ENCODE data around the gene THADA.

Gene THADA

DNA sequence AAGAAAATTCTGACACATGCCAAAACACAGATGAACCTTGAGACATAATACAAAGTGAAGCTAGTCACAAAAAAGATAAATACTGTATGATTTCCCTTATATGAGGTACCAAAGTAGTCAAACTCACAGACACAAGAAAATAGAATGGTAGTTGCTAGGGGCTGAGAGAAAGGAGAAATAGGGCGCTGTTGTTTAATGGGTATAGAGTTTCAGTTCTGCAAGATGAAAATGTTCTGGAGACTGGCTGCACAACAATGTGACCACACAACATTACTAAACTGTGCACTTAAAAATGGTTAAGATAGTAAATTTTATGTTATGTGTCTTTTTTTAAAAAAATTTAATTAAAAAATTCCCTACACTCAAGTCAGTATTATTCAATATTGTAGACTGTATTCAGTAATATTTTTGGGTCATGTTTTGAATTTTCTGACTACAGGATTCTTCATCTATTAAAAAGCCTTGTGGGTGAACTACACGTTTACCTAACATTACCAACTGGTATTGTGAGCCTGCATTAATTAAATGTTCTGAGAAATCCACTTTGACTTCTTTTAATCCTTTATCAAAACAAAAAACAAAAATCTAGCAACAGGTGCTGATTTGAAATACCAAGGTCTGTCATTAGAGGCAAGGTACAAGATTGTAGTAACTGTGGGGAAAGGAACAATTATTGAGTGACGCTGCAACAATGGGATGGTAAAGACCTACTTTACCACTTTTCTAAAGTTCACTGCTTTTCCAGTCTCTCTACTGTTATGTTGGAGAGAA lies 228.6 kb downstream of the THADA start:
- CTCF ChIA-PET = no interaction called here
- H3K27ac ChIP-seq (ENCODE audit: insufficient read depth in 1 of 2, low read depth in 1 of 2, low read length in 2 of 2, poor library complexity in 1 of 2, severe bottlenecking in 2 of 2) = no peak overlapping the region
- H3K36me3 ChIP-seq (ENCODE audit: control insufficient read depth in 4 of 4, insufficient read depth in 4 of 4, low read length in 3 of 4) = peaks cover 0 to 3% (median 0%) of the 10 kb centered on the region in 4 experiments
- no peaks in the 10 kb centered on the region for H3K9me3 ChIP-seq (ENCODE audit: control extremely low read depth in 1 of 5, control insufficient read depth in 4 of 5, insufficient read depth in 2 of 5, low read depth in 1 of 5, low read length in 4 of 5)
- H3K27me3 ChIP-seq (replicated peaks in 2 of 5; ENCODE audit: control insufficient read depth in 4 of 5, insufficient read depth in 5 of 5, low read length in 4 of 5) = no peaks in the 10 kb centered on the region
- no peaks in the 10 kb centered on the region for H3K4me1 ChIP-seq (ENCODE audit: control extremely low read depth in 1 of 4, control insufficient read depth in 4 of 4, insufficient read depth in 4 of 4, low read length in 3 of 4)
- WGBS (ENCODE audit: insufficient coverage) = 100% methylated on average over 1 of the region's 3 CpGs
- no peak overlapping the region for H3K4me3 ChIP-seq (ENCODE audit: control insufficient read depth in 1 of 7, extremely low read depth in 1 of 7, insufficient read depth in 4 of 7, low read depth in 2 of 7, low read length in 6 of 7)
- POLR2A ChIA-PET = interaction anchor here (0.9 kb wide), 1 partner anchor 20 kb away, joined by 3 read pairs; no protein-coding TSS in a partner anchor
- DNase-seq = no peak

DNA sequence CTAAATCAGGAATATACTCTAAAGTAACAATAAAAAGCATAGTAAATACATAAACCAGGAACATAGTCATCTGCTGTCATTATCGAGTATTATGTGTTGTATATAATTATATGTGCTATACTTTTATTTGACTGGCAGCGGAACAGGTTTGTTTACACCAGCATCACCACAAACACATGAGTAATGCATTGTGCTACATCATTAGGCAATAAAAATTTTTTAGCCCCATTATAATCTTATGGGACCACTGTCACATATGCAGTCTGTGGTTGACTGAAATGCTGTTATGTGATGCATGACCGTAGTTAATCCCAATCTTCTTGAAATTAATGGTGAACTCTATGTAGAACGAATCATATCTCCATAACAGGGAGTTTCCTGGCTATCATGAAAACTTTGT lies 232.7 kb downstream of the THADA start:
- Histone ChIP-seq H3K36me3 (ENCODE audit: control insufficient read depth in 4 of 4, insufficient read depth in 4 of 4, low read length in 3 of 4) (no peaks in the 10 kb centered on the region), H3K9me3 (ENCODE audit: control extremely low read depth in 1 of 5, control insufficient read depth in 4 of 5, insufficient read depth in 2 of 5, low read depth in 1 of 5, low read length in 4 of 5) (no peaks in the 10 kb centered on the region), H3K27me3 (replicated peaks in 2 of 5; ENCODE audit: control insufficient read depth in 4 of 5, insufficient read depth in 5 of 5, low read length in 4 of 5) (no peaks in the 10 kb centered on the region), H3K4me3 (ENCODE audit: control insufficient read depth in 1 of 7, extremely low read depth in 1 of 7, insufficient read depth in 4 of 7, low read depth in 2 of 7, low read length in 6 of 7) (no peak overlapping the region), H3K27ac (ENCODE audit: insufficient read depth in 1 of 2, low read depth in 1 of 2, low read length in 2 of 2, poor library complexity in 1 of 2, severe bottlenecking in 2 of 2) (no peak overlapping the region), H3K4me1 (ENCODE audit: control extremely low read depth in 1 of 4, control insufficient read depth in 4 of 4, insufficient read depth in 4 of 4, low read length in 3 of 4) (no peaks in the 10 kb centered on the region)
- DNase-seq = no peak
- WGBS (ENCODE audit: insufficient coverage) = 100% methylated on average over 2 of the region's 4 CpGs
- ChIA-PET POLR2A (interaction anchor here (0.8 kb wide), 1 partner anchor 36 kb away, joined by 5 read pairs; no protein-coding TSS in a partner anchor), CTCF (interaction anchor here (1.2 kb wide), 1 partner anchor 11 kb away, joined by 3 read pairs; no protein-coding TSS in a partner anchor)

DNA sequence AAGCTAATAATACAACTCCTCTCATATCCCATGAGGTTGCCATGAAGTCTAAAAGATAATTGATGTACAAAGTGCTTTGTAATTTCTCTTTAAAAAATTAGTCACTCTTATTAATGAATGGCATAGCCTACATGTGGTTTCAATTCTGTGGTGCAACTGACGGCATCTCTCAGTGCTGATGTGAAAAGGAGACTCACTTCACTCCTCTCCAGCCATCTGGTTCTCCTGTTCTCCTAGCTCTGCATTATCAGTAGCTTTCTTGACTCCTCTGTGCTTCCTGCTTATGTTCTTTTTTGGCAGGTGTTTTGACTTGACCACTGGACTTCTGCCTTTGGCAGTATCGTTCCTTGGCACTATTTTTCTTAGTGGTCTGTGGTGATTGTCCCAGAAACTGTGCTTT lies 234.6 kb downstream of the THADA start:
- no peak overlapping the region for H3K4me3 ChIP-seq (ENCODE audit: control insufficient read depth in 1 of 7, extremely low read depth in 1 of 7, insufficient read depth in 4 of 7, low read depth in 2 of 7, low read length in 6 of 7)
- POLR2A ChIA-PET = interaction anchor here (1.3 kb wide), 1 partner anchor 15 kb away, joined by 3 read pairs; no protein-coding TSS in a partner anchor

DNA sequence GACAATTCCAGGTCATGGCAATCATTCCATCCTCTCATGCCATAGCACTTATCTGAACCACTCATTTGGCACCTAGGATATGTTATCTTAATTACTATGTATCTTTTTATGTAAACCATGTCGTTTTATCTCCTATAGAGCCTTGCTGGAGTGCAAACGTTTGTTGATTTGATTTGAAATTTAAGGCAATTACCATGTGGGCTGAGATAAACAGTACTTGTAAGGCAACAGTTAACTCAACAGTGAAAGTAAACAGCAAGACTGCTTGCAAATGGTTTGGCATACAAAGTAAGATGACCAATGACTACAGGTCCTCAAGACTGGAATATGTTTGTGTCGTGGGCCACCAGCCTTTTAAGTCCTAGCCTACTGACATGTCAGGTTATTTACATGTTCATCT lies 235.7 kb downstream of the THADA start:
- Histone ChIP-seq H3K4me3 (ENCODE audit: control insufficient read depth in 1 of 7, extremely low read depth in 1 of 7, insufficient read depth in 4 of 7, low read depth in 2 of 7, low read length in 6 of 7) (no peak overlapping the region), H3K27ac (ENCODE audit: insufficient read depth in 1 of 2, low read depth in 1 of 2, low read length in 2 of 2, poor library complexity in 1 of 2, severe bottlenecking in 2 of 2) (no peak overlapping the region), H3K36me3 (ENCODE audit: control insufficient read depth in 4 of 4, insufficient read depth in 4 of 4, low read length in 3 of 4) (no peaks in the 10 kb centered on the region), H3K27me3 (replicated peaks in 2 of 5; ENCODE audit: control insufficient read depth in 4 of 5, insufficient read depth in 5 of 5, low read length in 4 of 5) (no peaks in the 10 kb centered on the region), H3K4me1 (ENCODE audit: control extremely low read depth in 1 of 4, control insufficient read depth in 4 of 4, insufficient read depth in 4 of 4, low read length in 3 of 4) (no peaks in the 10 kb centered on the region), H3K9me3 (ENCODE audit: control extremely low read depth in 1 of 5, control insufficient read depth in 4 of 5, insufficient read depth in 2 of 5, low read depth in 1 of 5, low read length in 4 of 5) (no peaks in the 10 kb centered on the region)
- ChIA-PET CTCF (interaction anchor here (1.5 kb wide), 1 partner anchor 34 kb away, joined by 4 read pairs; no protein-coding TSS in a partner anchor), POLR2A (interaction anchor here (1.3 kb wide), 1 partner anchor 14 kb away, joined by 3 read pairs; no protein-coding TSS in a partner anchor)
- 95% methylated on average over 2 of the region's 3 CpGs for WGBS (ENCODE audit: insufficient coverage)
- DNase-seq = no peak

More for the DNA sequence above, 234.6 kb downstream of the THADA start:
- DNase-seq = no peak
- H3K4me1 ChIP-seq (ENCODE audit: control extremely low read depth in 1 of 4, control insufficient read depth in 4 of 4, insufficient read depth in 4 of 4, low read length in 3 of 4) = no peaks in the 10 kb centered on the region
- 59% methylated on average over 2 of the region's 2 CpGs for WGBS (ENCODE audit: insufficient coverage)
- no peaks in the 10 kb centered on the region for H3K9me3 ChIP-seq (ENCODE audit: control extremely low read depth in 1 of 5, control insufficient read depth in 4 of 5, insufficient read depth in 2 of 5, low read depth in 1 of 5, low read length in 4 of 5)
- H3K27me3 ChIP-seq (replicated peaks in 2 of 5; ENCODE audit: control insufficient read depth in 4 of 5, insufficient read depth in 5 of 5, low read length in 4 of 5) = no peaks in the 10 kb centered on the region
- no peaks in the 10 kb centered on the region for H3K36me3 ChIP-seq (ENCODE audit: control insufficient read depth in 4 of 4, insufficient read depth in 4 of 4, low read length in 3 of 4)
- no peak overlapping the region for H3K27ac ChIP-seq (ENCODE audit: insufficient read depth in 1 of 2, low read depth in 1 of 2, low read length in 2 of 2, poor library complexity in 1 of 2, severe bottlenecking in 2 of 2)
- CTCF ChIA-PET = no interaction called here

DNA sequence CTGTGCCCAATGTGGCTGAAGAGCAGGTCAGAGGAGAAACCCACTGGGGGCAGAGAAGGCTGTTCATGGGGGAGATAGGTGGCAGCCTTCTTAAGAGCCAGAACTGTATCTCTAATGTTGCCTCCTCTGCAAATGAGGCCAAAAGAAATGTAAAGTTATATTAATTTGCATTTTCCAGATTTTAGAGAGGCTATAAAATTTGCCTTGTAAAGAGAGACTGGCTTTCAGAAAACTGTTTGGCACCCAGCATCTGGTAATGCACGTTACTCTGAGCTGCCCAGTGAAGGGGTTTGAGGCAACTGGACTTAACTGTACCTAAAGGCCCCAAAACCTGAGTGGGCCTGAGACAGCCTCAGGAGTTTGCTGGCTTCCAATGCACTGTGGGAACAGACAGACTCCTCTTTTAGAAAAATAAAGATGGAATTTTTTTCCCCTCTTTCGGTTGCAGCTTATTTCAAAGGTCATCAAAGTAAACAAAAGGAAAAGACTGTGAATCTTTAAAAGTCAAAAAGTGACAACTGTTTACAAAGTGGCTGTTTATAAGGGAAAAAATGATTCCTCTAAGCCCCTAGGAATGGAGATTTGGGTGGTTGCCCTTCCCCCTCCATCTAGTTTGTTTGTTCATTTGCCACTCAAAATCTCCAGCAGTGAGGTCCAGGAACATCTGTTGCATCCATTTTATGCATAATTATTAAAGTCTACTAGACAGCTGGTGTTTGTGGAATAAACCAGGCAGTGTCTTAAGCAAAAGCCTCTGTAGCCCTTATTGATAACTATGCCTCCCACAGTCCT lies 237.2 kb downstream of the THADA start:
- Histone ChIP-seq H3K27ac (ENCODE audit: insufficient read depth in 1 of 2, low read depth in 1 of 2, low read length in 2 of 2, poor library complexity in 1 of 2, severe bottlenecking in 2 of 2) (no peak overlapping the region), H3K27me3 (replicated peaks in 2 of 5; ENCODE audit: control insufficient read depth in 4 of 5, insufficient read depth in 5 of 5, low read length in 4 of 5) (no peaks in the 10 kb centered on the region), H3K4me1 (ENCODE audit: control extremely low read depth in 1 of 4, control insufficient read depth in 4 of 4, insufficient read depth in 4 of 4, low read length in 3 of 4) (no peaks in the 10 kb centered on the region), H3K36me3 (ENCODE audit: control insufficient read depth in 4 of 4, insufficient read depth in 4 of 4, low read length in 3 of 4) (no peaks in the 10 kb centered on the region), H3K9me3 (ENCODE audit: control extremely low read depth in 1 of 5, control insufficient read depth in 4 of 5, insufficient read depth in 2 of 5, low read depth in 1 of 5, low read length in 4 of 5) (no peaks in the 10 kb centered on the region), H3K4me3 (ENCODE audit: control insufficient read depth in 1 of 7, extremely low read depth in 1 of 7, insufficient read depth in 4 of 7, low read depth in 2 of 7, low read length in 6 of 7) (no peak overlapping the region)
- 100% methylated on average over 1 of the region's 2 CpGs for WGBS (ENCODE audit: insufficient coverage)
- ChIA-PET POLR2A (no interaction called here), CTCF (interaction anchor here (0.5 kb wide), 1 partner anchor 282 kb away, joined by 3 read pairs; no protein-coding TSS in a partner anchor)
- no peak for DNase-seq

DNA sequence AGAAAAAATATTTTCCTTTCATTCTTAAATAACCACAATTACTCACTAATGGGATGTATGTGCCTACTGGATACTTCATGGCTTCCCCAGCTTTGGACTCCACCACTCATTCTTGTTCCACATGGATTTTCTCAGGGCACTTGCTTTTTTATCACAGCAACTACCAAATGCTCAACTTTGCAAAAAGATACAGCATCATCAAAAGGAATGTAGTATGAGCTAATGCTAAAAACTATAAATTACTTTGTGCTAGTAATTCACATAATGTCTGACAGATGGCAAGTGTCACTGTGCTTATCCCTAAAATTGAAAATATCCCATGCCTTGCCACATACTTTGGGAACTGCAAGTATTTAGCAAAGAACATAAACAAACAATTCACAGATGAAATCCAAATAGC lies 239.1 kb downstream of the THADA start:
- Histone ChIP-seq H3K27me3 (replicated peaks in 2 of 5; ENCODE audit: control insufficient read depth in 4 of 5, insufficient read depth in 5 of 5, low read length in 4 of 5) (no peaks in the 10 kb centered on the region), H3K36me3 (ENCODE audit: control insufficient read depth in 4 of 4, insufficient read depth in 4 of 4, low read length in 3 of 4) (no peaks in the 10 kb centered on the region), H3K4me3 (ENCODE audit: control insufficient read depth in 1 of 7, extremely low read depth in 1 of 7, insufficient read depth in 4 of 7, low read depth in 2 of 7, low read length in 6 of 7) (no peak overlapping the region), H3K4me1 (ENCODE audit: control extremely low read depth in 1 of 4, control insufficient read depth in 4 of 4, insufficient read depth in 4 of 4, low read length in 3 of 4) (no peaks in the 10 kb centered on the region), H3K9me3 (ENCODE audit: control extremely low read depth in 1 of 5, control insufficient read depth in 4 of 5, insufficient read depth in 2 of 5, low read depth in 1 of 5, low read length in 4 of 5) (no peaks in the 10 kb centered on the region), H3K27ac (ENCODE audit: insufficient read depth in 1 of 2, low read depth in 1 of 2, low read length in 2 of 2, poor library complexity in 1 of 2, severe bottlenecking in 2 of 2) (no peak overlapping the region)
- ChIA-PET CTCF (no interaction called here), POLR2A (no interaction called here)
- no peak for DNase-seq

DNA sequence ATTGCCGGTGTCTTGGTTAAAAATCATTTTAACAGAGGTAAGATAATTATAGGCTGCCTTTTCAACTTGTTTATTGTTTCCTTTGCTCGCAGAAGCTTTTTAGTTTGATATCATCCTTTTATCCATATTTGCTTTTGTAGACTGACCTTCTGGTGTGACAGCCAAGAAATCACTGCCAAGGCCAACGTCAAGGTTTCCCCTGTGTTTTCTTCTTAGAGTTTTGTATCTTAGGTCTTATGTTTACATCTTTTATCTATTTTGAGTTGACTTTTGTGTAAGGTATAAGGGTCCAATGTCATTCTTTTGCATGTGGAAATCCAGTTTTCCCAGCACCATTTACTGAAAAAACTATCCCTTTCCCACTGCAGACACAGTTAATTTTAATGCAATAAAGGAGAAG lies 240.4 kb downstream of the THADA start:
- DNase-seq = no peak
- H3K27ac ChIP-seq (ENCODE audit: insufficient read depth in 1 of 2, low read depth in 1 of 2, low read length in 2 of 2, poor library complexity in 1 of 2, severe bottlenecking in 2 of 2) = no peak overlapping the region
- no peaks in the 10 kb centered on the region for H3K4me1 ChIP-seq (ENCODE audit: control extremely low read depth in 1 of 4, control insufficient read depth in 4 of 4, insufficient read depth in 4 of 4, low read length in 3 of 4)
- H3K4me3 ChIP-seq (ENCODE audit: control insufficient read depth in 1 of 7, extremely low read depth in 1 of 7, insufficient read depth in 4 of 7, low read depth in 2 of 7, low read length in 6 of 7) = no peak overlapping the region
- H3K36me3 ChIP-seq (ENCODE audit: control insufficient read depth in 4 of 4, insufficient read depth in 4 of 4, low read length in 3 of 4) = no peaks in the 10 kb centered on the region
- H3K9me3 ChIP-seq (ENCODE audit: control extremely low read depth in 1 of 5, control insufficient read depth in 4 of 5, insufficient read depth in 2 of 5, low read depth in 1 of 5, low read length in 4 of 5) = no peaks in the 10 kb centered on the region
- ChIA-PET POLR2A (no interaction called here), CTCF (interaction anchor here (1.1 kb wide), 1 partner anchor 13 kb away, joined by 3 read pairs; no protein-coding TSS in a partner anchor)
- no peaks in the 10 kb centered on the region for H3K27me3 ChIP-seq (replicated peaks in 2 of 5; ENCODE audit: control insufficient read depth in 4 of 5, insufficient read depth in 5 of 5, low read length in 4 of 5)
- WGBS (ENCODE audit: insufficient coverage) = no CpG with 5 or more reads among the region's 3 CpGs

All from common myeloid progenitor, CD34-positive (primary cell).